AG04450 (cell line): ENCODE results near the gene DSCAML1. TPM values are rescaled to one million over a fixed set of nuclear protein-coding genes. Genes with fewer than 3 reads are reported as not detected.

Experiments
- CTCF ChIA-PET: fragments of 300-600, 350-600 bp; formaldehyde crosslinking; extraction: SDS; loops from one replicate; lab custom pipeline; 2022; ENCODE audit warnings: antibody characterized with exemption, inconsistent platforms; lab: Charles Lee
- POLR2A ChIA-PET: fragments of 350-600 bp; formaldehyde crosslinking; extraction: SDS; loops from one replicate; lab custom pipeline; 2021; ENCODE audit warnings: antibody characterized with exemption, inconsistent platforms; lab: Yijun Ruan, JAX
- DNase-seq: peaks from one replicate; pipeline ENCODE4 v3.0.0-alpha.2; 2011; ENCODE audit warnings: low read depth, low spot score
- H3K27ac ChIP-seq: one replicate; pipeline ENCODE4 v1.5.1; 2012; ENCODE audit warnings: low read depth, low read length, control low read depth
- H3K27me3 ChIP-seq: one replicate; pipeline ENCODE4 v1.6.0; 2012; ENCODE audit warnings: low read length; ENCODE audit not compliant: control insufficient read depth, insufficient read depth
- H3K4me3 ChIP-seq: 2 replicates; pipeline ENCODE4 v1.5.1; 2011; ENCODE audit warnings: mild to moderate bottlenecking, low read depth, low read length, control low read depth
- H3K9me3 ChIP-seq: 2 replicates; pipeline ENCODE4 v1.5.1; 2012; ENCODE audit warnings: low read length; ENCODE audit not compliant: control insufficient read depth, insufficient read depth
- polyA plus RNA-seq: library from polyadenylated mRNA; depleted of rRNA; stranded (reverse); fragments of >200 nt; gene quantifications from 2 replicates; pipeline ENCODE4 v1.2.3, GENCODE V29; 2011
- TF ChIP-seq, protein P1 (sequence below): IDR thresholded peaks from 2 replicates; pipeline ENCODE4 v1.5.1; 2011; ENCODE audit warnings: low read depth, low read length, control low read depth, inconsistent platforms

The DSCAML1 gene
- polyA plus RNA-seq, 1 experiment, result not detected

GRCh38 chr11:117748771-117749540 is 48.1 kb downstream of the DSCAML1 start:
- no peak for DNase-seq
- H3K9me3 ChIP-seq, result no peaks in the 10 kb centered on the region
- no peak overlapping the region for H3K4me3 ChIP-seq
- TF ChIP-seq, protein P1, sequence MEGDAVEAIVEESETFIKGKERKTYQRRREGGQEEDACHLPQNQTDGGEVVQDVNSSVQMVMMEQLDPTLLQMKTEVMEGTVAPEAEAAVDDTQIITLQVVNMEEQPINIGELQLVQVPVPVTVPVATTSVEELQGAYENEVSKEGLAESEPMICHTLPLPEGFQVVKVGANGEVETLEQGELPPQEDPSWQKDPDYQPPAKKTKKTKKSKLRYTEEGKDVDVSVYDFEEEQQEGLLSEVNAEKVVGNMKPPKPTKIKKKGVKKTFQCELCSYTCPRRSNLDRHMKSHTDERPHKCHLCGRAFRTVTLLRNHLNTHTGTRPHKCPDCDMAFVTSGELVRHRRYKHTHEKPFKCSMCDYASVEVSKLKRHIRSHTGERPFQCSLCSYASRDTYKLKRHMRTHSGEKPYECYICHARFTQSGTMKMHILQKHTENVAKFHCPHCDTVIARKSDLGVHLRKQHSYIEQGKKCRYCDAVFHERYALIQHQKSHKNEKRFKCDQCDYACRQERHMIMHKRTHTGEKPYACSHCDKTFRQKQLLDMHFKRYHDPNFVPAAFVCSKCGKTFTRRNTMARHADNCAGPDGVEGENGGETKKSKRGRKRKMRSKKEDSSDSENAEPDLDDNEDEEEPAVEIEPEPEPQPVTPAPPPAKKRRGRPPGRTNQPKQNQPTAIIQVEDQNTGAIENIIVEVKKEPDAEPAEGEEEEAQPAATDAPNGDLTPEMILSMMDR, result no peak
- peaks cover 5% of the 10 kb centered on the region for H3K27me3 ChIP-seq
- POLR2A ChIA-PET, result no interaction called here
- CTCF ChIA-PET, result no interaction called here
- no peak overlapping the region for H3K27ac ChIP-seq

DNA sequence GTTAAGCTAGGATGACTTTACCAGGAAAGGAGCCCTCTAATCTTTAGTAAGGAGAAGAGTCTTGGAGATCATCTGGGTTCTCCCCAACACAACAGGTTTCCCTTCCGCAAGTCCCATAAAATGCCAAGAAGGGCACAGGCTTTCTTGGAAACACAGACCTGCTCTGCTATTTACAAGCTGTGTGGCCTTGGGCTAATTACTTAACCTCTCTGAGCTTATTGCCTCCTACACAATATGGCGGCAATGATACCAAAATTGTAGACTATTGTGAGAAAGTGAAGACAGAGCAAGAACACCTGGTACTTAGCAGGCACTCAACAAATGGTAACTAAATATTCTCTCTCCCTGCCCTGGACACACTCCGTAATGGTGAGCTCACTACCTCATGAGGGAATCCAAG is 49.1 kb downstream of the DSCAML1 start:
- H3K27ac ChIP-seq, result no peak overlapping the region
- no peak overlapping the region for H3K4me3 ChIP-seq
- CTCF ChIA-PET, result no interaction called here
- H3K9me3 ChIP-seq, result no peaks in the 10 kb centered on the region
- TF ChIP-seq, protein P1, result no peak
- DNase-seq, result no peak
- H3K27me3 ChIP-seq, result peaks cover 2% of the 10 kb centered on the region
- POLR2A ChIA-PET, result no interaction called here

DNA sequence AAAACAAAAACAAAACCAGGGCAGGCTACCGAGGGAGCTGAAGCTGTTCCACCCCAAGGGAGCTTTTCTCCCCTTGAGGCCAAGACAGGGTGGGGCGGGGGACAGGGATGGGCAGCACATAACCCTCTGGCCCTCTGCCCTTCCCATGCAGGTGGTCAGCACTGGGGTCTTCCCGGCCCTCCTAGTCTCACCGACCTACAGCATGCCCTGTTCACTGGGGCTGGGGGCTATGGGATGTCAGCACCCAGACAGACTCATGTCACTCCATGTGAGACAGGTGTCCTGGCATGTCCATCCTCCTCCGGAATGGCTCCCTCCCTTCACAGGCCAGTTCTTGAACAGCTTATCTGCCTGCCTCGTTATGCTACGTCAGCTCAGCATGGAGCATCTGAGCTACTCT is 51.7 kb downstream of the DSCAML1 start:
- Histone ChIP-seq H3K9me3 (no peaks in the 10 kb centered on the region), H3K27me3 (peaks cover 2% of the 10 kb centered on the region), H3K4me3 (no peak overlapping the region), H3K27ac (no peak overlapping the region)
- no peak for DNase-seq
- ChIA-PET CTCF (no interaction called here), POLR2A (no interaction called here)
- TF ChIP-seq, protein P1, result no peak

- TF ChIP-seq, protein P1, result no peak
- no peak for DNase-seq
- H3K27ac ChIP-seq, result no peak overlapping the region
- peaks cover 2% of the 10 kb centered on the region for H3K27me3 ChIP-seq
- no peak overlapping the region for H3K4me3 ChIP-seq
- H3K9me3 ChIP-seq, result no peaks in the 10 kb centered on the region
- CTCF ChIA-PET, result no interaction called here
- POLR2A ChIA-PET, result no interaction called here
Measured at GRCh38 chr11:117744471-117745150, 52.4 kb downstream of the DSCAML1 start.

DNA sequence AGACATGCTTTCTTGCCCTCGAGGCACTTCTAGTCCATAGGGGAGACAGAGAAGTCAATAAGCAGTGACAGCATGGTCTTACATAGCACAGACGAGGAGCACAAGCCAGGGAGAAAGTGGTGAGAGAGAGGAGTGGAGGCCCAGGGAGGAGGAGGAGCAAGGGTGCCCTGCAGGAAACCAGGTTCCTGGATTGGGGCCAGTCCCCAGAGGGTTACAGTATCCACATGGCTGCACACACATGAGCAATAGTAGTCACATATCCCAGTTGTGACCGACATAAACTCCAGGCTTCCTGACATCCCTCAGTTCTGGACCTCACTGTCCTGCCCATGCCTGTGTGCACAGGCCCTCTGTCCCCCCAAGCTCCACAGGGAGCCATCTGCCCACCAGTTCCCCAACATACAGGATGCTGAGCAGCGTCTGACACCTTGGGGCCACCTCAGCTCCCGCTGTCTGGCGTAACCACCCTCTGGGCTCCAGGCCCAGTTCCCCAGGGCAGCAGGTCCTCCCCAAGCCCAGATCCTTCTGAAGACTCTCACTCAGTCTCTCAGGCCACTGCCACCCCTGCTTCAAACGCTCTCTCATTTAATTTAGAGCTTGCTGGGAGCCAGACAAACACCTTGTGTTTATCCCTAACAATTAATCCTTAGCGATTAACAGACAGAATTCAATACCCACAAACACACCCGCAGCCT is 53.7 kb downstream of the DSCAML1 start:
- ChIA-PET POLR2A (no interaction called here), CTCF (no interaction called here)
- no peak for DNase-seq
- H3K9me3 ChIP-seq, result no peaks in the 10 kb centered on the region
- H3K27me3 ChIP-seq, result no peaks in the 10 kb centered on the region
- no peak overlapping the region for H3K4me3 ChIP-seq
- TF ChIP-seq, protein P1, result no peak
- H3K27ac ChIP-seq, result no peak overlapping the region
